ENCODE results near the gene SCART1.
"Not testable (repeated sequence)": the region's sequence is repeated elsewhere in the genome, so short reads cannot be mapped to it uniquely, and the experiment has no call there.

The SCART1 gene

GRCh38 chr10:133456041-133456951, 2.6 kb downstream of the SCART1 start:
- no peak for DNase-seq (ENCODE audit: low spot score)

- no peak for DNase-seq (ENCODE audit: low spot score)
These were observed 3.5 kb downstream of the SCART1 start for GRCh38 chr10:133457100-133457841.

DNA sequence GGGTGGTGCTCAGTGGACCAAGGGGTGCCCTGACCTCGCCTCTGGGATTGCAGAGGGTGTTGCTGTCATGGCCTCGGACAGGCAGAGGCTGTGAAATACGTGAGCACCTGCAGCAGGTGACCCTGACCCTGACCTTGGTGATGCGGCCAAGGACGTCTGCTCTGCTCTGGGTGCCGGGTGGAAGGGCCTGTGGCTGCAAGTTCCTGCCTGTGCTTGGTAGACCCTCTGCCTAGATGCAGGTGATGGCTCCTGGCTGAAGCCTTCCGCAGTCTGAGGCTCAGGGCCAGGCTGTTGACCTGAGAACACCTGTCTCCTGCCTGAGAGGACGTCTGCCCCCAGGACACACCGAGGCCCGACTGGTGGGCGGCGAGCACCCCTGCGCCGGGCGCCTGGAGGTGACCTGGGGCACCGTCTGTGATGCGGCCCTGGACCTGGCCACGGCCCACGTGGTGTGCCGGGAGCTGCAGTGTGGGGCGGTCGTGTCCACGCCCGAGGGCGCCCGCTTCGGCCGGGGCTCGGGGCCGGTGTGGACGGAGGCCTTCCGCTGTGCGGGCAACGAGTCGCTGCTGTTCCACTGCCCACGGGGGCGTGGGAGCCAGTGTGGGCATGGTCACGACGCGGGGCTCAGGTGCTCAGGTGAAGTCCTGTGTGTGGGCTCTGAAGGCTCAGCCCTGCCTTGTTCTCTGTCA, 4.4 kb downstream of the SCART1 start:
- no peak for DNase-seq (ENCODE audit: low spot score)

GRCh38 chr10:133458710-133459453, 5.1 kb downstream of the SCART1 start:
- no peak for DNase-seq (ENCODE audit: low spot score)

DNA sequence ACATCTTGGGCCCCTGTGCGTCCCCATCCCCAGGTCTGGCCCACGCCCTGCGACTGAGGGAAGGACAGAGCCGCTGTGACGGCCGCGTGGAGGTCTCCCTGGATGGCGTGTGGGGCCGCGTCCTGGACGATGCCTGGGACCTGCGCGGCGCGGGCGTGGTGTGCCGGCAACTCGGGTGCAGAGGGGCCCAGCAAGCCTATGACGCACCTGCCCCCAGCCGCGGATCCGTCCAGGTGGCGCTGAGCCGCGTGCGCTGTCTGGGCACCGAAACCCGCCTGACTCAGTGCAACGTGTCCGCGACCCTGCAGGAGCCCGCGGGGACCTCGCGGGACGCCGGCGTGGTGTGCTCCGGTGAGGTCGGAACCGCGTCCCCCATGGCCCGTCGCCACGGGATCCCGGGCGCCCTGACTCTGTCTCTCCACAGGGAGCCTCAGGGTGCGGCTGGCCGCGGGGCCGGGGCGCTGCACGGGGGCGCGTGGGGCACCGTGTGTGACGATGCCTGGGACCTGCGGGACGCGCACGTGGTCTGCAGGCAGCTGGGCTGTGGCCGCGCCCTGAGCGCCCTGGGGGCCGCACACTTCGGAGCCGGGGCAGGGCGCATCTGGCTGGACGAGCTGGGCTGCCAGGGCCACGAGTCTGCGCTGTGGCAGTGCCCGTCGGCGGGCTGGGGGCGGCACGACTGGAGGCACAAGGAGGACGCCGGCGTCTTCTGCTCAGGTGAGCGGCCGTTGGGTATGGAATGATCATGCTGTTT, 5.9 kb downstream of the SCART1 start:
- DNase-seq (ENCODE audit: low spot score) = no peak

DNA sequence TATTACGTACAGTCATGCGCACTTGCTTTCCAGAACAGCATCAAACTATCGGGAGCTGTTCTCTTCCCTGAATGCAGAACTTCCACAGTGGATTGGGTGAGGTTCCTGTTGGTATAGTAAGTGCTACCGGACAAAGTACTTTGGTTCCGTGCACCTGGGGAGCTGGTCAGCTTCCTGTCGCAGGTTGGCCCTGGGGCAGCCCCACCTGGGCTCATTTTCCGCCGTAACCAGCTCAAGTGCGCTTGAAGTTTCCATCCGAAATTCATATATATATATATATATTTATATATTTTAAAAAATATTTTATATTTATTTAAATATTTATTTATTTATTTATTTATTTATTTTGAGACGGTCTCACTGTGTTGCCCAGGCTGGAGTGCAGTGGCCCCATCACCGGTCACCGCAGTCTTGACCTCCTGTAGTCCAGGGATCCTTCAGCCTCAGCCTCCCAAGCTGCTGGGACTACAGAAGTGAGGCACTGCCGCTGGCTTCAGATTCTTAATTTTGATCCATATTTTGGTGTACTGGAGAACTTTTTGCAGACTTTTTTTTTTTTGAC, 6.5 kb downstream of the SCART1 start:
- DNase-seq (ENCODE audit: low spot score) = no peak

GRCh38 chr10:133461027-133461426, 7.3 kb downstream of the SCART1 start:
- no peak for DNase-seq (ENCODE audit: low spot score)

DNA sequence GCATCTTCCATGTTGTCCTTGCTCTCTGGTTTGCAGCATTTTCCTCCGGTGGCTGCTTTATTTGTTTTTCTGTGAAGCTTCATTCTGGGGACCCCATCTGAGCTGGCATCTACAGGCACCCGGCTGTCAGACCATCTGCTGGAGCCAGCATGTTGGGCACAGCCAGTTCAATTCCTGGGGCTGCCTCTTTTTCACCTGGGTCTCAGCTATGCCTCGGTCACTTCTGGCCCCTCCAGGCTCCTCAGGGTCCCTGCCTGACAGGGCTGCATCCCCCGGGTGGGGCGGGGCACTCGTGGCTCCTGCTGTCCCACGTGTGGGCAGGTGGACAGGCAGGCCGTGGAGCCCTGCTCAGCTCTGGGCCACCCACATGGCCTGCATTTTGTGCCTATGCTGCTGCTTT, 8.1 kb downstream of the SCART1 start:
- no peak for DNase-seq (ENCODE audit: low spot score)

DNA sequence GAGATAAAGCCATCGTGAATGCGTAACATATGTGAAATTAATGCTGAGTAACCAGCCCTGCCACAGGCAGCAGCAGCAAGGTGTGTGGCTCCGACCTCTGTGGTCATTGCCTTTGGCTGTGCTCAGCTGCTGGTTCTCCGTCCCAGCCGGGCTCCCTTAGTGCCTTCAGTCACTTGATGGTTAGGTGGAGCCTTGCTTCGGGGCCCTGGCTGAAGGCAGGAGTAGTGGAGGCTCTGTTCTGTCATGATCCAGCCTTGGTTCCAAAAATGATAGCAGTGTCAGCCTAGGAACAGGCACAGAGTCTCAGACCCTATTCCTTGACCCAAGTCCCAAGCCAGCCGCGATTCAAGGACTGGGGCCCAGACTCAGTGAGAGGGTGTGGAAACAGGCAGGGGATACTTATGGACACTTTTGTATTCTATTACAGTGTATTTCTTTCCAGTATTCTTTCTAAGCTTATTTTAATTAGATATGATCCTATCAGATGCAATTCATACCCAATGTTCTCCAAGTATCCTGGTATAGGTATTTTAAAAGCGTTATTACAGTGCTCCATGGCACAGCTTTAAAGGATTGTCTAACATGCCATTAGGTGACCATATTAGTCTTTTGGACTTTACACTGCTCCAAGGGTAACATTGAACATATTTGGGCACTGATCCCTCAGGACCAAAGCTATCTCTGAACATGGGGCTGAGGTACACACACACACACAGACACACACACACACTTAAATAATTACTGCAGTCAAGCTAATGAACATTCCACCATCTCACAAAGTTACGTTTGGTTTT, 9.0 kb downstream of the SCART1 start:
- no peak for DNase-seq (ENCODE audit: low spot score)

GRCh38 chr10:133464582-133465031, 10.9 kb downstream of the SCART1 start:
- no peak for DNase-seq (ENCODE audit: low spot score)

GRCh38 chr10:133465191-133465949, 11.6 kb downstream of the SCART1 start:
- no peak for DNase-seq (ENCODE audit: low spot score)

DNA sequence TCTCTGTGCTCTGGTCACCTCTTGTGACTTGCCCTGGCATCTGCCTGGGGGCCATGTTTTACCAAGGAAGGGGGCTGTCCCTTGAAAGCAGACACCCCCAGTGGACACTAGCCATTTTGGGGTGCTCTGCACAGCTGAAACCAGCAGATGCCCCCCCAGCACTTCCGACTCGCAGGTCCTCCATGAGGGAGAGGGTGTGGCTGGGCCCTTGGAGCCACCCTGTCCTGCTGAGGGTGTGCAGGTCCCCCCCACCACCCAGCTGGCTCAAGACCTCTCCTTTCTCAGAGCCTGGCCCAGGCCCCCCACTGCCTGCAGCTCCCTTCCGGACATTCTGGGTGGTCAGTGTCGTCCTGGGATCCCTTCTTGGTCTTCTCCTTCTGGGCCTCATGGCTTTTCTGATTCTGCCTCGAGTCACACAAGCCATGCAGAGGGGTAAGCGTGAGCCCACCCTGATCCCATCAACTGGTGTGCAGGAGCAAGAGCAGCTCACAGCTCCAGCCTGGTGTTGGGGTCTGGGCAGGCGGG, 12.3 kb downstream of the SCART1 start:
- no peak for DNase-seq (ENCODE audit: low spot score)

DNA sequence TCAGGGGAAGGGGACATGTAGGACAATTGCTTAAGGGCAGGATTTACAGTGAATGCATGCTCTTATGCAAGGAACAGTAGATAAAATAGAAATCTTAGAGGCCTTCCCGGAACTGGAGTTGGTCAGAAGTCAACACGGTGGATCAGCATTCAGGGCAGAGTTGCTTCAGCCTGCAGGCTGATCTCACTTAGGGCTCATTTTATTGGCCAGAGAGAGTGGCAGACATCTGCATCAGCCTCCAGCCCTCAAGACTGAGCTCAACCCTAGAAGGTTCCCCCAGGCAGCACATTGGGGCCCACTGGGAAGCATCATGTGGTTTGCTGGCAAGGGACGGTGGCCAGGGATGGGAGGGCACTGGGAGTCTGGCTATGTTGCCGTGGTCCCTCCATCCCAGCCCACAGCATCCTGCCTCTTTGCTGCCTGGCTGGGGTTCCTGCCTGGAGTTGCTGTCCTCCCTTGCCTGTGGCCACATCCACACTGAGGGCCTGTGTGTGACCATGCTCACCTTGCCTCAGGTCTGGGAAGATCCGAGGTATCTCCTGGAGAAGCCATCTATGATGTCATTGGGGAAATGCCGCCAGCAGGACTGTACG, 13.0 kb downstream of the SCART1 start:
- DNase-seq (ENCODE audit: low spot score) = no peak

GRCh38 chr10:133467286-133467911, 13.7 kb downstream of the SCART1 start:
- DNase-seq (ENCODE audit: low spot score) = no peak

DNA sequence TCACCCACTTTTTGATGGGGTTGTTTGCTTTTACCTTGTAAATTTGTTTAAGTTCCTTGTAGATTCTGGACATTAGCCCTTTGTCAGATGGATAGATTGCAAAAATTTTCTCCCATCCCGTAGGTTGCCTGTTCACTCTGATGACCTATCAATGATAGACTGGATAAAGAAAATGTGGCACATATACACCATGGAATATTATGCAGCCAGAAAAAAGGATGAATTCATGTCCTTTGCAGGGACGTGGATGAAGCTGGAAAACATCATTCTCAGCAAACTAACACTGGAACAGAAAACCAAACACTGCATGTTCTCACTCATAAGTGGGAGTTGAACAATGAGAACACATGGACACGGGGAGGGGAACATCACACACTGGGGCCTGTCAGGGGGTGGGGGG, 15.5 kb downstream of the SCART1 start:
- not testable (repeated sequence) for DNase-seq (ENCODE audit: low spot score)

DNA sequence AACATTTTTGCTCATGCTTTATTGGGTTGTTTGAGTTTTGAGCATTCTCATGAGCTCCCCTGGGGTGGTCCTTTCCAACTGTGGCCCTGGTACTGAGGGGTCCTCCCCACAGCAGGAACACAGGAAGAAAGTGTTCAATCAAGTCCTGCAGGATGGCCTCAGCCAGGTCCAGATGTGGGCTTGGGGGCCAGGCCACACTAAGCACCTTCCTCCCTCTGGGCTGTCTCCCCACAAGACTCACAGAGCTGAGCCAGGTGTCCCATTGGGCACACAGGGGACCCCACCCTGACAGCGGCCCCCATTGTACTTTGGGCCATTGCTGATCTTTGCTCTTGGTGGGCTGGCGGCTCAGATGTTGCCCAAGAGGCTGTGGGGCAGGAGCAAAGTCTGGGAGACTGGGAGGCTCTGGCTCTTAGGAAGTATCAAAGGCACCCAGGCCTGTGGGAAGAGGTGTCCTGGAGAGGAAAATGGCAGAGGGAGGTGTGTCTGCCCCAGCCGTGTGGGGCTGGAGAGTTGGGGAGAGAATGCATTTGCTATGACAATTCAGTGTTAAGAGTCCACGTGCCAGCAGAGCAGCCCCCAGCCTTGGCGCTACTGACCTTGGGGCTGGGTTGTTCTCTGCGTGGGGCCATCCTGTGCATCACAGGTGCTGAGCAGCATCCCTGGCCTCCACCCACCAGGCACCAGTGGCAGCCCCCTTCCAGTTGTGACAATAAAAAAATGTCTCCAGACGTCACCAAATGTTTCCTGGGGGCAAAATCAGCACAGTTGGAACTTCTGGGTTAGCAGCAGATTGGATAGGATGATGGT, 17.8 kb downstream of the SCART1 start:
- DNase-seq (ENCODE audit: low spot score) = no peak

DNA sequence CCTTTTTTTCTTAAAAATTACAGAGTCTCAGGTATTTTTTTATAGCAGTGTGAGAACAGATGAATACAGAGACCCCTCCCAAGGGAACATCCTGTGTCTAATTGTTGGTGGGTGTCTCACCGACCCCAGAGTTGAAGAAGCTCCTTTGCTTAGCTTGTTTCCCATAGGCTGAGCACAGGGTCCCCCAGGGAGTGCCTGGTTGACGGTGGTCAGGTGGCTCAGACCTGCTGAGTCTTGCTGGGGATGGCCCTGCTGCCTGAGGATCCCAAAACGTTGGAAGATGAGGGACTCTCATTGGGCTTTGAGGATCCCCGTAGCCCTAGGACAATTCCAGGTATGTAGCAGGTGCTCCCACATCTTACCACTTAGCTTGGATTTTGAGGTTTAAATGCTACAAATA, 19.5 kb downstream of the SCART1 start:
- no peak for DNase-seq (ENCODE audit: low spot score)
